ENCODE results near the gene COLGALT1. TPM values are rescaled to one million over a fixed set of nuclear protein-coding genes. Genes with fewer than 3 reads are reported as not detected.

Gene COLGALT1
- total RNA-seq, 6 donors from 2014 or later: 58.3 to 151 (median 116) TPM

- Histone ChIP-seq H3K9me3 (peaks cover 0 to 8% (median 1%) of the 10 kb centered on the region in 4 donors), H3K27ac (no peak overlapping the region), H3K4me3 (no peak overlapping the region), H3K27me3 (no peaks in the 10 kb centered on the region), H3K36me3 (no peaks in the 10 kb centered on the region), H3K4me1 (peaks cover 16 to 21% (median 18%) of the 10 kb centered on the region in 4 donors)
- WGBS, 2 donors: 66 to 75% methylated on average over 5 to 9 of the region's 10 CpGs
- TF ChIP-seq POLR2AphosphoS5 (IDR thresholded peaks at IDR 0.05) (no peak), EP300 (IDR thresholded peaks at IDR 0.05) (no peak), CTCF (IDR thresholded peaks at IDR 0.05) (no peak), POLR2A (IDR thresholded peaks at IDR 0.05) (no peak)
- ATAC-seq (ENCODE audit: low FRiP score in 2 of 2) (no peak), DNase-seq (no peak)
These were observed 28.1 kb upstream of the COLGALT1 start for GRCh38 chr19:17527326-17527725.

- 100% methylated on average over 3 of the region's 3 CpGs for WGBS, 2 donors
These were observed 26.8 kb upstream of the COLGALT1 start for GRCh38 chr19:17528610-17529009.

GRCh38 chr19:17529239-17530158, 25.9 kb upstream of the COLGALT1 start:
- H3K27me3 ChIP-seq: no peaks in the 10 kb centered on the region
- DNase-seq (no peak), ATAC-seq (ENCODE audit: low FRiP score in 2 of 2) (no peak)
- H3K4me1 ChIP-seq: no peaks in the 10 kb centered on the region
- WGBS, 2 donors: 76 to 80% methylated on average over 8 of the region's 8 CpGs
- no peak overlapping the region for H3K27ac ChIP-seq
- TF ChIP-seq POLR2AphosphoS5 (IDR thresholded peaks at IDR 0.05): no peak
- TF ChIP-seq POLR2A (IDR thresholded peaks at IDR 0.05): no peak
- no peak for TF ChIP-seq CTCF (IDR thresholded peaks at IDR 0.05)
- TF ChIP-seq EP300 (IDR thresholded peaks at IDR 0.05): no peak
- H3K4me3 ChIP-seq: no peak overlapping the region
- peaks cover 0 to 8% (median 1%) of the 10 kb centered on the region in 4 donors for H3K9me3 ChIP-seq
- H3K36me3 ChIP-seq: no peaks in the 10 kb centered on the region

More at GRCh38 chr19:17528610-17529009, 26.8 kb upstream of the COLGALT1 start:
- DNase-seq (no peak), ATAC-seq (ENCODE audit: low FRiP score in 2 of 2) (no peak)
- Histone ChIP-seq H3K4me3 (no peak overlapping the region), H3K36me3 (no peaks in the 10 kb centered on the region), H3K4me1 (peaks cover 4 to 8% (median 5%) of the 10 kb centered on the region in 4 donors), H3K9me3 (peaks cover 0 to 8% (median 1%) of the 10 kb centered on the region in 4 donors), H3K27ac (no peak overlapping the region), H3K27me3 (no peaks in the 10 kb centered on the region)
- TF ChIP-seq POLR2A (IDR thresholded peaks at IDR 0.05) (no peak), POLR2AphosphoS5 (IDR thresholded peaks at IDR 0.05) (no peak)

- 17 to 18% methylated on average over 1 to 8 of the region's 8 CpGs for WGBS, 2 donors
- no peaks in the 10 kb centered on the region for H3K27me3 ChIP-seq
- H3K27ac ChIP-seq: no peak overlapping the region
- DNase-seq (no peak), ATAC-seq (ENCODE audit: low FRiP score in 2 of 2) (no peak)
- H3K4me3 ChIP-seq: no peak overlapping the region
- H3K9me3 ChIP-seq: peaks cover 0 to 8% (median 1%) of the 10 kb centered on the region in 4 donors
- H3K4me1 ChIP-seq: no peaks in the 10 kb centered on the region
- TF ChIP-seq POLR2A (IDR thresholded peaks at IDR 0.05) (no peak), EP300 (IDR thresholded peaks at IDR 0.05) (no peak), CTCF (IDR thresholded peaks at IDR 0.05) (no peak), POLR2AphosphoS5 (IDR thresholded peaks at IDR 0.05) (no peak)
- H3K36me3 ChIP-seq: no peaks in the 10 kb centered on the region
These were observed 24.9 kb upstream of the COLGALT1 start for GRCh38 chr19:17530586-17530985.

GRCh38 chr19:17532116-17532515, 23.3 kb upstream of the COLGALT1 start:
- H3K27me3 ChIP-seq: no peaks in the 10 kb centered on the region
- no peak for TF ChIP-seq POLR2AphosphoS5 (IDR thresholded peaks at IDR 0.05)
- TF ChIP-seq CTCF (IDR thresholded peaks at IDR 0.05): no peak
- TF ChIP-seq POLR2A (IDR thresholded peaks at IDR 0.05): no peak
- TF ChIP-seq EP300 (IDR thresholded peaks at IDR 0.05): no peak
- no peaks in the 10 kb centered on the region for H3K36me3 ChIP-seq
- peaks cover 0 to 8% (median 1%) of the 10 kb centered on the region in 4 donors for H3K9me3 ChIP-seq
- no peak overlapping the region for H3K4me3 ChIP-seq
- H3K4me1 ChIP-seq: no peaks in the 10 kb centered on the region
- no peak for DNase-seq
- ATAC-seq (ENCODE audit: low FRiP score in 2 of 2): no peak
- 84 to 87% methylated on average over 6 to 16 of the region's 16 CpGs for WGBS, 2 donors
- H3K27ac ChIP-seq: no peak overlapping the region
